Thyroid gland (tissue), 4 donors: ENCODE results near the gene CEP170B.

Experiments used
- POLR2A ChIP-seq, 2 donors: fragments of 450-650 bp; IDR thresholded peaks; one replicate each; pipeline ENCODE4 v1.6.1; 2017; ENCODE audit warnings: antibody characterized with exemption in 2 of 2, mild to moderate bottlenecking in 2 of 2, moderate library complexity in 1 of 2
- TF ChIP-seq, protein P1 (sequence below), 6 experiments: fragments of 200-600 bp in 3 of 6; fragments of 450-650 bp in 3 of 6; sonication (generic) in 3 of 6; IDR thresholded peaks; one replicate each; pipeline ENCODE4 v1.5.1; 2016 to 2019; ENCODE audit warnings: antibody characterized with exemption in 6 of 6, mild to moderate bottlenecking in 2 of 6, inconsistent platforms in 1 of 6, moderate library complexity in 1 of 6

DNA sequence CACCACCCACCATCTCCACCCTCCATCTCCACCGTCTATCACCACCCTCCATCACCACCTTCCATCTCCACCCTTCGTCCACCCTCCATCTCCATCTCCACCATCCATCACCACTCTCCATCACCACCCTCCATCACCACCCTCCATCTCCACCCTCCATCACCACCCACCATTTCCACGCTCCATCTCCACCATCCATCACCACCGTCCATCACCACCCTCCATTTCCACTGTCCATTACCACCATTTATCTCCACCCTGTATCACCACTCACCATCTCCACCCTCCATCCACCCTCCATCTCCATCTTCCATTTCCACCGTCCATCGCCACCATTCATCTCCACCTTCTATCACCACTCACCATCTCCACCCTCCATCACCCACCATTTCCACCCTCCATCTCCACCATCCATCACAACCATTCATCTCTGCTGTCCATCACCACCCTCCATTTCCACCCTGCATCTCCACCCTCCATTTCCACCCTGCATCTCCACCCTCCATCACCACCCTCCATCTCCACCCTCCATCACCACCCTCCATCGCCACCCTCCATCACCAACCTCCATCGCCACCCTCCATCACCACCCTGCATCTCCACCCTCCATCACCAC, 6.1 kb upstream of the CEP170B start:
- TF ChIP-seq, protein P1, sequence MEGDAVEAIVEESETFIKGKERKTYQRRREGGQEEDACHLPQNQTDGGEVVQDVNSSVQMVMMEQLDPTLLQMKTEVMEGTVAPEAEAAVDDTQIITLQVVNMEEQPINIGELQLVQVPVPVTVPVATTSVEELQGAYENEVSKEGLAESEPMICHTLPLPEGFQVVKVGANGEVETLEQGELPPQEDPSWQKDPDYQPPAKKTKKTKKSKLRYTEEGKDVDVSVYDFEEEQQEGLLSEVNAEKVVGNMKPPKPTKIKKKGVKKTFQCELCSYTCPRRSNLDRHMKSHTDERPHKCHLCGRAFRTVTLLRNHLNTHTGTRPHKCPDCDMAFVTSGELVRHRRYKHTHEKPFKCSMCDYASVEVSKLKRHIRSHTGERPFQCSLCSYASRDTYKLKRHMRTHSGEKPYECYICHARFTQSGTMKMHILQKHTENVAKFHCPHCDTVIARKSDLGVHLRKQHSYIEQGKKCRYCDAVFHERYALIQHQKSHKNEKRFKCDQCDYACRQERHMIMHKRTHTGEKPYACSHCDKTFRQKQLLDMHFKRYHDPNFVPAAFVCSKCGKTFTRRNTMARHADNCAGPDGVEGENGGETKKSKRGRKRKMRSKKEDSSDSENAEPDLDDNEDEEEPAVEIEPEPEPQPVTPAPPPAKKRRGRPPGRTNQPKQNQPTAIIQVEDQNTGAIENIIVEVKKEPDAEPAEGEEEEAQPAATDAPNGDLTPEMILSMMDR (IDR thresholded peaks at IDR 0.05): no peak
- TF ChIP-seq POLR2A (IDR thresholded peaks at IDR 0.05): no peak
